ENCODE results near the gene MAGI3. TPM values are rescaled to one million over a fixed set of nuclear protein-coding genes. Genes with fewer than 3 reads are reported as not detected.

Gene MAGI3
- total RNA-seq, 1 donor from 2014 or later, result 70.5 TPM

DNA sequence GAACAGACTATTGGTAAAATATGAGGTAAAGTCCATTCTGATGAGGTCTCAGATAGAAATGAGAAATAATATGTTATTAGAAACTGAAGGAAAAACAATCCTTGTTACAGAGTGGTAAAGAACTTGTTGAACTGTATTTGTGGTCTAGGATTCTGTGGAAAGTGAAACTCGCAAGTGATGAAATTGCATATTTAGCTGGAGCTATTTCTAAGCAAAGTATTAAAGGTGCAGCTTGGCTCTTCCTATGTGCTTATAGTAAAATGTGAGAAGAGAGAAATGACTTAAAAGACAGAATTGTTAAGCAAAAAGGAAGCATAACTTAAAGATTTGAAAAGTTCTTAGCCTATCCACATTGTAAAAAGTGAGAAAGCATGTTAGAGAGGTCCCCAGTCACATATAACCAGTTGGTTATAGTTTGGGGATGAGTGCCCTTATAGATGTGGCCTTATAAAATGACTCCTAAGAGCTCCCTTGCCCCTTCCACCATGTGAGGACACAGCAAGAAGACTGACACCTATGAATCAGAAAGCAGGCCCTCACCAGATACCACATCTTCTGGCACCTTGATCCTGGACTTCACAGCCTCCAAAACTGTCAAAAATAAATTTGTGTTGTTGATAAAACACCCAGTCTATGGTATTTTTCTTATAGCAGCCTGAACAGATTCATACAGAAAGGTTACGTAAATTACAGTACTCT, 344.2 kb downstream of the MAGI3 start:
- H3K9me3 ChIP-seq, result no peaks in the 10 kb centered on the region
- no peak overlapping the region for H3K4me3 ChIP-seq
- H3K36me3 ChIP-seq, result peaks cover 28% of the 10 kb centered on the region
- no peaks in the 10 kb centered on the region for H3K4me1 ChIP-seq
- no peak overlapping the region for H3K27ac ChIP-seq
- no peak for DNase-seq
- no peaks in the 10 kb centered on the region for H3K27me3 ChIP-seq
- no peak for ATAC-seq
- TF ChIP-seq, protein P1, sequence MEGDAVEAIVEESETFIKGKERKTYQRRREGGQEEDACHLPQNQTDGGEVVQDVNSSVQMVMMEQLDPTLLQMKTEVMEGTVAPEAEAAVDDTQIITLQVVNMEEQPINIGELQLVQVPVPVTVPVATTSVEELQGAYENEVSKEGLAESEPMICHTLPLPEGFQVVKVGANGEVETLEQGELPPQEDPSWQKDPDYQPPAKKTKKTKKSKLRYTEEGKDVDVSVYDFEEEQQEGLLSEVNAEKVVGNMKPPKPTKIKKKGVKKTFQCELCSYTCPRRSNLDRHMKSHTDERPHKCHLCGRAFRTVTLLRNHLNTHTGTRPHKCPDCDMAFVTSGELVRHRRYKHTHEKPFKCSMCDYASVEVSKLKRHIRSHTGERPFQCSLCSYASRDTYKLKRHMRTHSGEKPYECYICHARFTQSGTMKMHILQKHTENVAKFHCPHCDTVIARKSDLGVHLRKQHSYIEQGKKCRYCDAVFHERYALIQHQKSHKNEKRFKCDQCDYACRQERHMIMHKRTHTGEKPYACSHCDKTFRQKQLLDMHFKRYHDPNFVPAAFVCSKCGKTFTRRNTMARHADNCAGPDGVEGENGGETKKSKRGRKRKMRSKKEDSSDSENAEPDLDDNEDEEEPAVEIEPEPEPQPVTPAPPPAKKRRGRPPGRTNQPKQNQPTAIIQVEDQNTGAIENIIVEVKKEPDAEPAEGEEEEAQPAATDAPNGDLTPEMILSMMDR (IDR thresholded peaks at IDR 0.05), result no peak
- intact Hi-C loops (cut with DNase I), result no loop called here
